ENCODE data around the gene C1orf159.
"Not testable (repeated sequence)": the region's sequence is repeated elsewhere in the genome, so short reads cannot be mapped to it uniquely, and the experiment has no call there.

The C1orf159 gene

GRCh38 chr1:1115786-1116700, at the start of gene C1orf159:
TSS of gene C1orf159 (minus strand) at chr1:1116089. CDS start at chr1:1091543, 24,546 bp downstream.
- DNase-seq (ENCODE audit: low read depth), result peak; percentile 96

DNA sequence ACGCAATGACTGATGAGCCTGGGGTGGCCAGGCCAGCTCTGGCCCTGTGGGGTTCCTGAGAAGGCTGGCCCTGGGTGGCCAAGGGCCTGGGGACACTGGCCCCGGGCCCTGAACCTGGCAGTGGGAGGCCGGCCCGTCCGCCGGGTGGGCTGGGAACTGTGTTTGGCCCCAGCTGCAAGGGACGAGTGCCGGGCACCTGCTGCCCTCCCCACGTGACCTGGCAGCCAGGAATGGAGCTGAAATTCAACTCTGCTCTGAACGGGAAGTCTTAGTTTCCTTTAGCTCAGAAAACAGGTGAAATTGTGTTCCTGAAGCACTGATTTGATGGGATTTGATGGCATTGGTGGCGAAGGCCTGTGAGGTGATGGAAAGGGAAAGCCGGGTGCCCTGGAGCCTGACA, 49.6 kb upstream of the C1orf159 start:
- DNase-seq (ENCODE audit: low read depth), result no peak

DNA sequence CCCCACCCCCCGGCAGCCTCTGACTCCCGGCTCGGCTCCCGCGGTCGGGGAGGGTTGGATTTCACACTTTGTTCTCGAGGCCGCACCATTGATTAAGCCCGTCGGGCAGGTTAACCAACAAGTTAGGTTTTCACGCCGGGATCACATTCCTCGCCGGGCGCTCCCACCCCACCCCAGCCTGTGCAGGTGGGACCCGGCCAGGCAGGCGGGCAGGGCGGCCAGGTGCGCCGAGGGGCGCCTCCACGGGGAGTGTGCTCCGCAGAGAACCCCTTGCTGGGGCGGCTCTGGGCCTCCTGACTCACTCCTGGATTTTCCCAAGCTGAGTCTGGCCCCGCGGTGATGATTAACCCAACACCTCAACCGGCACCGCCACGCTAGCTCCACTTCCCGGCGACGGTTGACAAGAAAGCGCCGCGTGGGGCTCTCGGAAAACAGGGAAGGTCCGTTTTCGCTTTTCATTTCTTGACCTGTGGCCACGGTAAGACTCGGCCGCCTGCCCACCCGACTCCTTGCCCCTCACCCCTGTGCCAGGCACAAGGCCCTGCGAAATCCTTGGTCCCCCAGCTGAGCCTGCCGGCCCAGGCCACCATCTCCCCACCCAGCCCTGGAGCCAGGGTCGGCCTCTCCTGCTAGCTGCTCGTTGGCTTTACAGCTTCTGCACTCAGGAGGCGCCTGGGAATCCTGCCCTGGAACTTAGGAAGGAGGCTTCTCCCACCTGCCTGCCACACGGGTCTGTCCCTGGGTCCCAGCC, 49.0 kb upstream of the C1orf159 start:
- DNase-seq (ENCODE audit: low read depth), result no peak

DNA sequence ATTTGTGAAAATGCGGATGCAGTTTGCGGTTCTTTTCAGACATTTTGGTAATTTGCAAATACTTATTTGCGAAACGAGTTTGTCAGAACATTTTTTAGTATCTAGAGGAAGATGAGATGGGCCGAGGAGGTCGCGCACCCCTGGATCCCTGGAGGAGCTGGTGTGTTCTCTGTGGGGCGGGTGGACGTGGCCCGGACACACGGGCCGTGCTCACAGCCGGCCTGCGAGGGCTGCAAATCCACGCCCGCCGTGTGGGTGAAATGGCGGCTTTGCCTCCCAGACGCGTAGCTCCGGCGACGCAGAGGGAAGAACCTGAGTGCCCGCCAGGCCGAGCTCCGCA, 48.4 kb upstream of the C1orf159 start:
- DNase-seq (ENCODE audit: low read depth), result no peak

- no peak for DNase-seq (ENCODE audit: low read depth)
Observed at GRCh38 chr1:1163538-1164070, 47.7 kb upstream of the C1orf159 start.

- DNase-seq (ENCODE audit: low read depth), result no peak
Observed at GRCh38 chr1:1162597-1163537, 47.0 kb upstream of the C1orf159 start.

DNA sequence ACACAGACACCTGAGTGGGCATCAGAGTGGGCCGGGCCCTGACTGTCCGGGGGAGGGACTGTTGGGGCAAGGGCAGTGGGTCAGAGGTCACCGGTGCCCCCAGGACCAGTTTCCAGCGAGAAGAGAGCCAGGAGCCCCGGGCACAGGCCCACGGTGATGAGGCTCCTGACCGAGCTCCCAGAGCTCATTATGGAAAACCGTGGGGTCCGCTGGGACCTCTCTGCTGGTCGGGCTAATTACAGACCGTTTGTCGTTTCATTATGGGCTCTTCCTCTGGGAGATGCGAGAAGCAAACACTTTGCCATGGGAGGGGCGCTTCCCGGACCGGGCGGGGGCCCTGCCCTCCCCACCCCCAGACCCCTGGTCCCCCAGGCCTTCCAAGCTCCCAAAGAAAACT, 45.8 kb upstream of the C1orf159 start:
- DNase-seq (ENCODE audit: low read depth), result no peak

- DNase-seq (ENCODE audit: low read depth), result no peak
Observed at GRCh38 chr1:1161078-1161682, 45.3 kb upstream of the C1orf159 start.

DNA sequence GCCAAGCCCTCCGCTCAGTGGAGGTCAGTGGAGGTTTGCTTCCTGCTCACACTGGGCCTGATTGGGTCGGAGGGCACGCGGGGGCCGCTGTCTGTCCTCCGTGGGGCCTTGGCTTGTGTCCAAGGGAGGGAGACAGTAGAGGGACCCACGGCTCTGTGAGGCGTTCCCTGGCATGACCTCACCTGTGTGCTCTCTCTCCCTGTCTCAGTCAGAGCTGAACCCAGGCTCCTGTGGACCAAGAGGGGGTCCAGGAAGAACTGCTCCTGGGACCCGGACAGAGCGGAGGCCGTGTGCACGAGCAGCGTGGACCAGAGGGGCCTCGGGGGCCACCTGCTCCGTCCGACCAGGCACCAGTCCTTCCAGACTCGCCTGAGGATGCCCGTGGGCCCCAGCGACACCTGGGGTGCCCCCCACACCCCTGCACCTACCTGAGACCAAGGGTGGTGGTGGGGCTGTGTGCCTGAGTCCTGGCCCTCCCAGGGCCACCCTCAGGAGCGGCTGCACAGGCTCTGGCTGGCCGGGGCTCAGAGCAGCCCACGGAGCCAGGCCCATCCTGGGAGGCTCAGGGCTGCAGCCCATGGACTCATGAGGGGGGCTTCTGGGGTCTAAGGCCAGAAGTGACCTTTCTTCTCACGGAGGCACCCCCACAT, 44.5 kb upstream of the C1orf159 start:
- DNase-seq (ENCODE audit: low read depth), result no peak

DNA sequence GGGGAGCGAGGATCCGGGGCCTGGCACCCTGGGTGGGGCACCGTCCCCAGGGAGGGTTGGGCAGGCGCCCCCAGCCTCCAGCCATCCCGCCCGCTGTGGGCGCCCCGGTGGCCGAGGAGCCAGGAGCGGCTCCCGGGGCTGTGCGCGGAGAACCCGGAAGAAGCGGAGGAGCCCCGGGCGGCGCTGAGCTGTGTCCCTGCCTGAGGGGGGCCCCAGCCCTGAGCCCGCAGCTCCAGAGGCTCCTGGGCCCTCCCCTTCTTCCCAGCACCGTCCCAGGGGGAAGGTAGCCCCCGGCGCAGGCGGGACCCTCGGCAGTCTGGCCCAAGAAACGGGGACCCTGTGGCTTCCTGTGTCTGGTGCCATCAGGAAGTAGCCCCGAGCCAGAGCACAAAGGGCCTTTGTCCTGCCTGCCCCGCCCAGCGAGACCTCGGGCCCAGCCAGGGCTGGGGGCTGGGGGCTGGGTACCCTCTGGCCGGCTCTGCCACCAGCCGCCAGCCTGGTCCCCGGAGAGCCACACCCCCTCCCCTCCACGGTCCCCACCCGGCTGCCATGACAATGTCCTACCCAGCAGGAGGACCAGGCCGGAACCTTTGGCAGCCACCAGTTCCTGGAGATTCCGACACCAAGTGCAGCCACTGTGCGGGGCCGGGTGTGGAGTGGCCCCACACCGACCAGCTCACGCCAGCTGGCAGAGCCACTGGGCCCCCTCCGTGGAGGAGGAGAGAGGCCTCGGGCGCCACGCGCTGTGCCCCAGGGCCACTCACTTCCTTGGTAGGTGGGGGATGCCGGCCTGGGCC, 42.2 kb upstream of the C1orf159 start:
- no peak for DNase-seq (ENCODE audit: low read depth)

DNA sequence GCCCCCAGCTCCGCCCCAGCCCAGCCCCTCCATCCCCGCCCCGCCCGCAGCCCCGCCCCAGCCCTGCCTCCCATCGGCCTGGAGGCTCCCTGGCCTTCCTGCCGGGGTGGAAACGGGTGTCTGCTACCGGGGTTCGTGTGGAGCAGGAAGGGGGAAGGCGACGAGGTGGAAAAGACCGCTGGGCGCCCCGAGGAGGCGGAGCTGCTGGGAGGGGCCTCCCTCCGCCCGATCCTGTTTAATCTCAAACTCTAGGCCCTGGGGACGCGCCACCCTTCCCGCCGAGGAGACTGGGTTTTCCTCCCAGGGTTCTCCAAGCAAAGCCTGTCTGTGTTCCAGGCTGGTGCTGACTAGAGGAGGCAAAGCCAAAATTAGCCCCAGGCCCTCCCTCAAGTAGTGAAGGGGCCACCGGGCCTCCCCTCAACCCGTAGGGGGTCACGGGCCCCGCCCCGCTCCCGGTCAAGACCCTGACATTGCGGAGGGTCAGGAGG, 41.6 kb upstream of the C1orf159 start:
- peak; percentile 68 for DNase-seq (ENCODE audit: low read depth)

DNA sequence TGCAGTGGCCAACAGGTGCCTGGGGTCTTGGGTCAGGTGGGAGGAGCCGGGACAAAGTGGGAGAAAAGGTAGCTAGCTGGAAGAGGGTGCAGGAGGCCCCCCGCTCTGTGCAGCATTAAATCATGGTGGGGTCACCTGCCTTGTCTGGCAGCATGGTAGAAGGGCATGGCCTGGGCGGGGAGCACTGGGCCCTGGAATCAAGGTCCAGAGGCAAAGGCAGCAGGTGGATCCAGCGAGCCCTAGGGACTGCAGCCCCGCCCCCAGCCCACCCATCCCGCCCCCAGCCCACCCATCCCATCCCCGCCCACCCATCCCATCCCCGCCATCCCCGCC, 41.1 kb upstream of the C1orf159 start:
- DNase-seq (ENCODE audit: low read depth), result no peak

DNA sequence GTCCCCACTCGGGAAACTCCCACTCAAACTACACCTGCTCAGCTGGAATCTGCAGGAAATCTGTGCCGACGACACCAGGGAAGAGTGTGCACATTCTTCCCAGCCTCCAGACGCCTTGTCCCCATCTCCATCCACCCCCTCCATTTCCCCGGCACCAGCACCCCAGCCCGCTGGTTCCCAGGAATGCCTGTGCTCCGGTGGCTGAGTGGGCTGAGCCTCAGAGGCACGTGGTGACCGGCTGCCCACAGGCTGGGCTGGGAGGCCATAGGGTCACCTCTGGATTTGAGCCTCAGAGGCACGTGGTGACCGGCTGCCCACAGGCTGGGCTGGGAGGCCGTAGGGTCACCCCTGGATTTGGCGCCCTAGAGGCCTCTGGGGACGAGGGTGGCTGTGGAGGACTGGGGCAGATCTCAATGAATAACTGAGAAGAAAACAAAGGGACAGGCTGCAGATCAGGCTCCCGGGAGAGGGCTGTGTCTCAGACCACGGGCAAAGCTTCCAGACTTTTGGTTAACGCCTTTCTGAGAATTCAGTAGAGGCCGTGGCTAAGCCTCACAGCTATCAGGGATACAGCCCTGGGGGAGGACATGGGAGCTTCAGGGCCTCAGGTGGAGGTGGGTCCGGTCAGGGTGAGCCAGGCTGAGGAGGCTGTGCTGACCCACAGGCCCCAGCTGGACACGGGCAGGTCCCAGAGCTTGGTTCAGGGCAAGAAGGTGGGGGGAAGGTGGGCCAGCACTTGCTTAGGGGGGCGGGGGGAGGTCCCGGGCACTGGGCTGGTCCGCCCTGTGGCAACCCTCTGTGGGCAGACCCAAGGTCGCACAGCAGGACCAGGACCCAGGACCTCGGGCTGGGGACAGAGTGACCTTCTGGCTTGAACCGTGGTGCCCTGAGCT, 40.5 kb upstream of the C1orf159 start:
- no peak for DNase-seq (ENCODE audit: low read depth)

- DNase-seq (ENCODE audit: low read depth), result no peak
Observed at GRCh38 chr1:1155258-1155657, 39.4 kb upstream of the C1orf159 start.

DNA sequence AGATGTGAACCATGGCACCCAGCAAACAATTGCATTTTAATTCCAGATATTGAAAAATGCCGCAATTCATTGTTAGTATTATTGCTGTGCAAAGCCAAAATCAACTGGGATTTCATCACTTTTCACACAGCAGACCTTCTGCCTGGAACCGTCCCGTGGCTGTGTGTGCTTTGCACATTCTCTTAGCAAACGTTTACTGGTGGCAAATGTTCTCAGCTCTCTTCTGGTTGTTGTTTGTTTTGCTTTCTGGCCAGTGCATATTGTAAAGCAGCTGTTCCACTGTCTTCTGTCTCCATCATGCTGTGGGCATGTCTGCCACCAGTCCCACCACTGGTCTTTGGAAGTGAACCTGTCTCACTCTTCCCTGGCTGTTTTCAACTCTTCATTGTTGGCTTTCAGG, 38.0 kb upstream of the C1orf159 start:
- no peak for DNase-seq (ENCODE audit: low read depth)

GRCh38 chr1:1153215-1153614, 37.3 kb upstream of the C1orf159 start:
- not testable (repeated sequence) for DNase-seq (ENCODE audit: low read depth)

GRCh38 chr1:1152431-1152830, 36.5 kb upstream of the C1orf159 start:
- DNase-seq (ENCODE audit: low read depth), result not testable (repeated sequence)

DNA sequence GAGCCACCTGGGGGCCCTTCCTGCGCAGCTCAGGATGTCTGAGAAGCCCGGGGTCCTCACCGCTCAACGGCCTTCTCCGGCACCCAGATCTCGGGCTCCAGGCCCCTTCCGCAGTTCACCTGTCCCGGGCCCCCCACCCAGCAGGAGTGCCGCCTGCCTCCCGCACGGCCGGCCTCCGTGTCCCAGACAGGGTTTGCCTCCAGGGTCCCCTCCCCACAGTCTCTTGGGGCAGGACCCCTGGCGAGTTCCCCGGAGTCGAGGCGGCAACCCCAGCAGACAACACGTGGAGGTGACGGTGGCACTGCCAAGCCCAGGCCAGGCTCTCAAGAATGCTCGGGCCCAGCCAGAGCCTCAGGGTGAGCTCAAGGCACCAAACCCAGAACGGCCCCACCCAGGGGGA, 35.4 kb upstream of the C1orf159 start:
- DNase-seq (ENCODE audit: low read depth), result no peak

DNA sequence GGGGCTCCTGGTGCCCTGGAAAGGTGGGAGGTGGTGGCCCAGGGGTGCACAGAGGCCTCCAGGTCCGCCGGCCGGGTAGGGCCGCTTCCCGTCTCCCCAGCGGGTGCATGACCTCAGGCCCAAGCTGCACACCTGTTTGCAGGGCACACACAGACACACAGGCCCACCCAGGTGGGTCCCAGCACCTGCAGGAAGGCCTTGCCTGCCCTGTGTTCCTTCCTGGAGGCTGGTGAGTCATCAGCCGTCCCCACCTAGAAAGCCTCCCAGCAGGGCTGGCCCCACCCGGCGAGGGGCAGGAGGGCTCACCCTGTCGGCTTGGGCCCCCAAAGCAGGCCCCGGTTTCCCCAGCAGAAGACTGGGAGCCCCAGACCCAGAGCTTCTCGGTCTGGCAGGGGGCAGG, 34.2 kb upstream of the C1orf159 start:
- DNase-seq (ENCODE audit: low read depth), result no peak

Measured in fibroblast of the conjunctiva (primary cell).